AG09309 (cell line): ENCODE results near the gene CTNNA1.

Source experiments
- DNase-seq: peaks from one replicate; pipeline ENCODE4 v3.0.0-alpha.2; 2010; ENCODE audit warnings: low read depth
- H3K4me3 ChIP-seq: 2 replicates; pipeline ENCODE4 v1.5.1; 2011; ENCODE audit warnings: mild to moderate bottlenecking, low read depth, low read length, moderate library complexity; ENCODE audit not compliant: control insufficient read depth
- TF ChIP-seq, protein P1 (sequence below): IDR thresholded peaks from 2 replicates; pipeline ENCODE4 v1.5.1; 2011; ENCODE audit warnings: mild to moderate bottlenecking, low read depth, low read length, inconsistent platforms; ENCODE audit not compliant: insufficient read depth, control insufficient read depth; ENCODE audit errors: missing control alignments

Gene CTNNA1

DNA sequence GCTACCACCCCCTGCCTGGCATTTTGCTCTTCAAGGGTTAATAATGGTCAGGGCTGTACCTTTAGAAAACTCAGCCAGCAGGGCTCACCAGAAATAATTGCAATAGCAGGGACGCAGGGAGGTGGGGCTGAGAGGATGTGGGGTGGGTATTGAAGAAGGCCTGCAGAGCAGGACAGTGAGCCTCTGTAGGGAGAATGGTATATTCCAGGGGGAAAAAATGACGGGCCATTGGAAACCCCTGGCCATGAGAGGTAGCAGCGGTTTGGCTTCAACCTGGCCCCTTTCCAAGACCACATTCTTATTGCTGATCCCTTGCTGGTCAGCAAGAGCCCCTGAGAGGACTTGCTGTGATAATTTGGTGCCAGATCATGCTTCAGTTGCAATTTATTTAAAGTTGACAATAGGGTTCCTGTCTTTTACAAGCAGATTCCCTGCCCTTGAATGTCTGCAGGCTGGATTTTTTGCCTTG lies 36.7 kb upstream of the CTNNA1 start:
- no peak overlapping the region for H3K4me3 ChIP-seq
- TF ChIP-seq, protein P1, sequence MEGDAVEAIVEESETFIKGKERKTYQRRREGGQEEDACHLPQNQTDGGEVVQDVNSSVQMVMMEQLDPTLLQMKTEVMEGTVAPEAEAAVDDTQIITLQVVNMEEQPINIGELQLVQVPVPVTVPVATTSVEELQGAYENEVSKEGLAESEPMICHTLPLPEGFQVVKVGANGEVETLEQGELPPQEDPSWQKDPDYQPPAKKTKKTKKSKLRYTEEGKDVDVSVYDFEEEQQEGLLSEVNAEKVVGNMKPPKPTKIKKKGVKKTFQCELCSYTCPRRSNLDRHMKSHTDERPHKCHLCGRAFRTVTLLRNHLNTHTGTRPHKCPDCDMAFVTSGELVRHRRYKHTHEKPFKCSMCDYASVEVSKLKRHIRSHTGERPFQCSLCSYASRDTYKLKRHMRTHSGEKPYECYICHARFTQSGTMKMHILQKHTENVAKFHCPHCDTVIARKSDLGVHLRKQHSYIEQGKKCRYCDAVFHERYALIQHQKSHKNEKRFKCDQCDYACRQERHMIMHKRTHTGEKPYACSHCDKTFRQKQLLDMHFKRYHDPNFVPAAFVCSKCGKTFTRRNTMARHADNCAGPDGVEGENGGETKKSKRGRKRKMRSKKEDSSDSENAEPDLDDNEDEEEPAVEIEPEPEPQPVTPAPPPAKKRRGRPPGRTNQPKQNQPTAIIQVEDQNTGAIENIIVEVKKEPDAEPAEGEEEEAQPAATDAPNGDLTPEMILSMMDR = no peak
- DNase-seq = no peak

DNA sequence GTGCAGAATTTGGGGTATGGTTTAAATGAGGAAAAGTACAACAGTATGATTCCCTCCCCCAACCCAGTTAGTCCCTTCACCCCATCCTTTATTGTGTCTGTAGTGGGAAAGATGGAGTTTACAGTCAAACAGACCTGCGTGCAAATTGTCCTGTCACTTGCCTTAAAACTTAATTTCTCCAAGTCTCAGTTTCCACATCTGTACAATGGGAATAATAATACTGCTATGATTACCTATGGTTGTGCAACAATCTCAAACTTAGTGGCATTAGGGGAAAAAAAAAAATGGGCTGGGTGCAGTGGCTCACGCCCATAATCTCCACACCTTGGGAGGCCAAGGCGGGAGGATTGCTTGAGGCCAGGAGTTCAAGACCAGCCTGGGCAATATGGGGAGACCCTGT lies 35.8 kb upstream of the CTNNA1 start:
- TF ChIP-seq, protein P1 = no peak
- H3K4me3 ChIP-seq = no peak overlapping the region
- no peak for DNase-seq

DNA sequence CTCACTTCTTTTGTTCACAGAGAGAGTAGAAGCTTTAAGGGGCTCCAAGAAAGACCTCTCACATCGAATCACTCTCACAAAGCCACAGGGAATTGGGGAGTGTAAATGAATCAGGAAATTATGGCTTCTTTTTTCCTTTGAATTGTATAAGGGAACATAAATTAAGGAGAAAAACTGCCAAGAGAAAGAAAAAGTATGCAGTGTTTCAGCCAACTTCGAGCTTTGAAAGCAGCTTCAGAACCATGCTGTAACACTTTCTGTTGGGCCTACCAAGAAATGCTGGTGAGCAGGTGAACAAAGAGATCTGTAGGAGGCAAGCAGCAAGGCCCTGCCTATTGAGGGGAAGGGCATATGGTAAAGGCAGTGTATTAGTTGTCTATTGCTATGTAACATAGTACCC lies 33.4 kb upstream of the CTNNA1 start:
- TF ChIP-seq, protein P1 = no peak
- no peak for DNase-seq
- no peak overlapping the region for H3K4me3 ChIP-seq

DNA sequence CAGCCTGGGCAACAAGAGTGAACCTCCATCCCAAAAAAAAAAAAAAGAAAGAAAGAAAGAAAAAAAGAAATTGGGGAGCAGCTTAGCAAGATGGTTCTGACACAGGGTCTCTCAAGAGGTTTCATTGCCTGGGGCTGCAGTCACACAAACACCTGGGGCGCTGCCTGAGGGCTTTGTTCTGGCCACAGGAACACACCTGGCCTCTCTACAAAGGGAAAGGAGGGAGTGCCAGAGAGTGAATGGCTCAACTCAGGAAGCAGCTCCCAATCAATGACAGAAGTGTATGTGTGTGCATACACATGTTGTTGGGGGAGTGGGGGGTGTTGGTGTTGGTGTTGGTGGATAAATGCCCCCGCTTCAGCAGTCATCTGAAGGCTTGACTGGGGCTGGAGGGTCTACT lies 32.4 kb upstream of the CTNNA1 start:
- TF ChIP-seq, protein P1 = no peak
- H3K4me3 ChIP-seq = no peak overlapping the region
- no peak for DNase-seq

DNA sequence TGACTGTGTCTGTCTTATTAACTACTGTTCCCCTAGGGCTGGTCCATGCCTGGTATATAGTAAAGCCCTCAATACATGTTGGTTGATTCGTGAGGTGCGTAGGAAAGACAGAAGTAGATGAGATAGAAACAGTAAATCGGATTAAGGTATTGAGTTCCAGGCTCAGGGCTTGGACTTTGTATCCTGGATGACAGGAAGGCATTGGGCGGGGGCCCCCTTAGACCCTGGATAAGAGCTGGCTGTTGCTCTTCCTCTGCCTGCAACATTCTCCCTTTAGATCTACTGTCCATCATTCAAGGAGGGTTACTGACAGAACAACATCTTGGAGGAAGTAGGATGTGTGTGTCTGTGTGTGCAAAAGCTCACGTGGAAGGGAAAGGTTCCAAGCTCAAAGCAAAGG lies 31.2 kb upstream of the CTNNA1 start:
- TF ChIP-seq, protein P1 = no peak
- H3K4me3 ChIP-seq = no peak overlapping the region
- DNase-seq = no peak

DNA sequence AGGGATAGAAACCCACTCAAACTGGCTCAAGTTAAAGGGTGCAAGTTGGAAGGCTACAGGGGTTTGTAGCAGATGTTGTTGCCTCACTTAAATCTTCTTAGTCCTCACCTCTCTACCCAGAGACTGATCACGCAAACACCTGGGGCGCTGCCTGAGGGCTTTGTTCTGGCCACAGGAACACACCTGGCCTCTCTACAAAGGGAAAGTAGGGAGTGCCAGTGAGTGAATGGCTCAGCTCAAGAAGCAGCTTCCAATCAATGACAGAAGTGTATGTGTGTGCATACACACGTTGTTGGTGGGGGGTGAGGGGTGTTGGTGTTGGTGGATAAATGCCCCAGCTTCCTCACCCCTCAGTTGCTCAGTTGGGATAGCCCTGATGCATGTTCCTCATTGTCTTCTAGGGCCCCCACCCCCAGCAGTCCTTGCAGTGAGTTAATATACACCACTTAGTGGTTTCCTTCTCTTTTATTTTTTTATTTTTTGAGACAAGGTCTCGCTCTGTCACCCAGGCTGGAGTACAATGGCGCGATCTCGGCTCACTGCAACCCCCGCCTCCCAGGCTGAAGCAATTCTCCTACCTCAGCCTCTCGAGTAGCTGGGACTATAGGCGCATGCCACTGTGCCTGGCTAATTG lies 30.6 kb upstream of the CTNNA1 start:
- TF ChIP-seq, protein P1 = no peak
- no peak overlapping the region for H3K4me3 ChIP-seq
- no peak for DNase-seq
